Stimulated activated CD8-positive, alpha-beta memory T cell treated with anti-CD3 and anti-CD28 coated beads, Interleukin-15, amount 100 ng/mL, for 48 hours (primary cell): ENCODE measurements around the gene INSC.

Source experiments
- DNase-seq, 2 donors: peaks; one replicate each; pipeline ENCODE4 v3.0.0-alpha.2; 2020; ENCODE audit warnings: low read depth in 2 of 2

The INSC gene

DNA sequence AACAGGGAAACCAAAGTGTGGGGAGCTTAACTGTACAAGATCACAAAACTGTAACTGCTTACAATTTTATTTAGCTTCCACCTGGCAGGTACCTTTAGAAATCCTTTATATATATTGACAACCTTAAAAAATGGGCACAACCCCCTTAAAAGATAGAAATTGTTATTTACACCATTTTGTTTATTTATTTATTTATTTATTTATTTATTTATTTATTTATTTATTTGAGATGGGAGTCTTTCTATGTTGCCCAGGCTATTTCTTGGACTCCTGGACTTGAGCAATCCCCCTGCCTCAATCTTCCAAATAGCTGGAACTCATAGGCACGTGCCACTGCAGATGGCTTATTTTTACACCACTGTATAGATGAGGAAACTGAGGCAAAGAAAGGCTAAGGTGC lies 74.5 kb downstream of the INSC start:
- no peak for DNase-seq

DNA sequence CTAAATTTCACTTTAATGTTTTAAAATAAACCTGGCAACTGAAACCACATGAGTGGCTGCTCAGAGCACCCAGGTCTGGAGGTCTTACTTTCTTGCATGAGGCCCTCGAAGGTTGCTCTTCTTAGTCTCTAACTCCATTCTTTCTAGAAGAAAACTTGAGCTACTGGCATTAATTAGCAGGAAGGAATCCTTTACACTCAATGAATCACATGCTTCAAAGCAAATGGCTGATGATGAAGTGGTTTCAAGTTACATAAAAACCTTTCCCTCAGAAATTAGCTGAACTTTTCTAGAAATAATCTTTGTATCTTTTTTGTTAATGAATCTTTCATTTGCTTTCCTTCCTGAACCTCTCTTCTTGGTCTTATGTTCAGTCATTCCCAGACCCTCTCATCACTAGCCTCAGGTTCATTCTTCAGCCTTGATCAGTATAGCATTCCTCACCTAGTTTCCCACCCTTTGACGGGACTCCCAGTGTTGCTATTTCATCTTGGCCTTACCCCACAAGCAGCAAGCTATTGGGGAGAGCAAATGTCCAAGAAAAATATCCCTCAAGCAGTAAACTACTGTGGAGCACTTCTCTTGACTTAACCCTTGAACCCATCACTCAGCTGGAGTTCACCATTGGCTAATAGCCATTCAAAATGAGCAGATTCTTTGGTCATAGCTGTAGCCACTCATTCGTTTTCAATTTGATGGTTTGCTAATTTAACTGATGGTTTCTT lies 75.1 kb downstream of the INSC start:
- DNase-seq: no peak

DNA sequence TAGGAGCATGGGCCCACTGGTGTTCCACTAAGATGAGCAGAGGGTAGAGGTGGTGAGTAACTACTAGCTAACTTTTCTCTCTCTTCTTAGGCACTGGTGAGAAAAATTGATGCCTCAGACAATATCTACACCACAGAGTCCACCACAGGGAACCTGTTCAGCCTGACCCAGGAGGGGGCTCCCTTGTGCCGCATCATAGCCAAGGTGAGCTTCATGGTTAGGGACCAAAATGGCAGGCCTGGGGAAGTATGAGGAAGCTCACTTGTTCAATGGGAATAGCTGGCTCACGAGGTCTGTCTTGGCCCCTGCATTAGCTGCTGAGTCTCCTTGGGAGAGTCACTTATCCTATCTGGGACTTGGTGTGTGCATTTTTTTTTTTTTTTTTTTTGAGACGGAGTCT lies 75.9 kb downstream of the INSC start:
- no peak for DNase-seq

DNA sequence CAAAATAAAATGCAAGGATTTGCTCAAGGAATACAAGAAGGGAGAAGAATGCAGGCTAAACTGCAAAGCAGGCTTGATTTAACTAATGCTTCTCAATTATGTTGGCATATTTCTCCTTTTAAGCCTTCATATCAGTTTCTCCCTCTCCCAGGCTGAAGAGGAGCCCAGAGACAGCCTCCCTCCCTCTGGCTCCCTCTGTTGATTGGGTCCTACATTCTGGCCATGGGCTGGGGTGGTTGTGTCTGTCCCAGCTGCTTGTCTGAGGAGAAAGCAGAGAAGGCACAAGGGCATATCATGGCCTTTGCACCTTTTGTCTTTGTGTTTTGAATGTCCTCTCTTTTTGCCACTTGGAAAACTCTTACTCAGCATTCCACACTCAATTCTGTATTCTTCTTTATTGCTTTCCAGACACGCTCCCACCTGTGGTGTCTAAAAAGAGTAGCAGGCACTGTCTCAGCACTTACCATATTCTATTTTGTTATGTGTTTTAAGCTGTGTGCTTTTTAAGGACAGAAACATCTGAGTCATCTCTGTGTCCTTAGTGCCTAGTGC lies 77.4 kb downstream of the INSC start:
- no peak for DNase-seq

DNA sequence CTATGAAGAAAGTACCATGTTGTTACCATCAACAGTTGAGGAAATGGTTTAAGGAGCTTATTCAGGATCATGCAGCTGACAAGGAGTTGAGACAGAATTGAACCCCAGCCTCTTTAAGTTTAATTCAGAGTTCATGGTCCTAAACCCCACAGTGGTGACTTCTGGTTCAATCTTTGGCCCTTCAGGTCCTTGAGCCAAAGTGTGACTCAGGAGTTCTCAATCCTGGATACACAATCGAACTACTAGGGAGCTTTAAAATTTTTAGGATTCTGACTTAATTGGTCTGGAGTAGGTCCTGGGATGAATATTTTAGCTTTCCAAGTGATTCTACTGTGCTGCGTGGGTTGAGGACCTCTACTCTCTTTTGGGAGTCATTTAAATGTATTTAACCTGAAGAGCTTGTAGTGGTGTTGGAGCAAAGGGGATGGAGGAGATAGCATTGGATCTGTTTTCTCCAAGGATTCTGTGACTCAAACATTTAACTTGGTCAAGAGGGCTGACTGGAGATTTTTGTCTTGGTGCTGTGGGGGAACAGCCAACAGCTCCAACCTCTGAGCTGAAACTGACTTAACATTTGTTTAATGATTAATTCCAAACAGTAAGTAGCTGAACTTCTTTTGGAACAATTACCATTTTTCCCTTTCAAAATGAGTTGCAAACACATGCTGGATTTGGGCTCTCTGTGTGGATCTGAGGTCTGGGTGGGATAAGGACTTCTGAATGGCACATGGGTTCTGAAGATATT lies 80.1 kb downstream of the INSC start:
- no peak for DNase-seq

DNA sequence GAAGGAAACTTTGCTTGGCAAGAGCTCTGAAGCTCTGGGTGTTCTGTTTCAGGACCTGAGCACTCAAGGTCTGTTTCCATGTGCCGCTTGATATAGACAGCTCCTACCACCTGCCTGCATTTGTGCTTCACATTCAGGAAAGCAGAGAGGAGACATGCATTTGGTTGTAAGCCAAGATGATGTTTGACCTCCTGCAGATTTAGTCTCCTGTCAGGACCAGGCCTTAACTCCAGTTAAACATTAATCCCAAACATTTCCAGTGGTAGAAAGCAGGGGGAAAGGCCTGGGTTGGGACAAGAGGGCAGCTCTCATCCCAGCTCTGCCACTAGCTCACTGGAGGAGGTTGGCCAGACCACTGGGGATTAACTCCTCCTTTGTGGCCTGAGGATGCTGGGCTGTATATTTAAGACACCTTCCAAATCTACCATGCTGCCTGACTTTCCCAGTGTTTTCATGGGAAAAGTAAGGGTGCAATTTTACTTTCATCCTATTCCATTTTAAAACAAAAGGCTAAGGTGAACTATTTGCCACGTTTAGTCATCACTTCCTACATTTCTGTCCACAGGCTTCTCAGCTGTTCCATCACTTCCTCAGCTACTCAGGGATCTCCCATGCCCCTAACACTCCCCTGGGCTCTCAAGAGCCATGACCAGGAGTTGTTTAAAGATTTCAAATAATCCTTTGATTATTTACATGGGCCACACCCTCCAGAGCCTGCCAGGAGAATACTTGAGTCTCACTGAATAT lies 80.9 kb downstream of the INSC start:
- no peak for DNase-seq

DNA sequence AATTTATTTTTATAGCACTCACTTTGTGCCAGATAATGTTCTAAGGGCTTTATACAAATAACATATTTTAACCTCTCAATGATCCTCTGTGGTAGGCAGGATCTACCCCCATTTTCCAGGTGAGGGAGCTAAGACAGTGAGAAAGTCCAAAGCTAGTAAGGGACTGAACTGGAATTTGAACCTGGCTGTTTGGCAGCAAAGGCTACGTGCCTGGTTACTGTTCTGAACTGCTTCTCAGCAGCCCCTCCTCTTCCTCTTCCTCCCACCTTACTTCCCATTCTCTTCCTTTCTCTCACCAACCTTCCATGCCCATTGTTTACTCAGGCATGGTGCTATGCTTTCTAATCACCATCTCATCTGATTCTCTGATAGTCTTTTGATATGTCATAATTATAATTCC lies 82.0 kb downstream of the INSC start:
- DNase-seq: no peak

DNA sequence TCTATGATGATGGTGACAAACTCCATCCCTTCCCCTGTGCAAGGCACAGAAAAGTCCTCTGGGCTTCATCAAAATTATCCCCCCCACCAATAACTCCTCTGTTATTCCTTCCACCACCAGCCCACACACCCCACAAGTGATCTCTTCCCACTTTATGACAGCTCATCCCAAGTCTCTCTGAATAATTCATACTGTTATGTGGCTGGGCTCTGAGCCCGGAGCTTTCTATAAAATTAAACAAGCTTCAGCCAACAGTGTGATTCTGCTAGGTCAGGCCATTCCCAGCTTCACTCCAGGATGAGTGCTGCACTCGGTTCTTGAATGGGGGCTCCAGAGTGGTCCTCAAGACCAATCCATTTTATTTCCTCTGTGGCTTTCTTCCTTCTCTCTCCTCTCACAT lies 83.0 kb downstream of the INSC start:
- DNase-seq: no peak

DNA sequence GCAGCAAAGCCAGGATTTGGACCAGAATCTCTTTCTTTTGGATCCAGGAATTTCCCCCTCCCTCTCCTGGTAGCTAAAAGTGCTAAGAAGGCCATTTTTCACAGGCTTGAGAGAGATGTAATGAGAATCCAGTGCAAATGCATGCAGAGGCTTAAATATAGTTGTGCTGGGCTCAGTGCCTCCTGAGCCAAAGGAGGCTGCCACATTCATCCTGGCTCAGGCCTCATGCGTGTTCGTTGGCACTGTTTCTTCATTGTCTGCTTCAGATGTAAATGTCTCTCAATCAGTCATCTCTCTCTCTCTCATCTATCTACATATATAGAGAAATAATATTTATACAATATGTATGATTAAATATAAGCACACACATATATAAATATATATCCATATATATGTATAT lies 83.6 kb downstream of the INSC start:
- no peak for DNase-seq

DNA sequence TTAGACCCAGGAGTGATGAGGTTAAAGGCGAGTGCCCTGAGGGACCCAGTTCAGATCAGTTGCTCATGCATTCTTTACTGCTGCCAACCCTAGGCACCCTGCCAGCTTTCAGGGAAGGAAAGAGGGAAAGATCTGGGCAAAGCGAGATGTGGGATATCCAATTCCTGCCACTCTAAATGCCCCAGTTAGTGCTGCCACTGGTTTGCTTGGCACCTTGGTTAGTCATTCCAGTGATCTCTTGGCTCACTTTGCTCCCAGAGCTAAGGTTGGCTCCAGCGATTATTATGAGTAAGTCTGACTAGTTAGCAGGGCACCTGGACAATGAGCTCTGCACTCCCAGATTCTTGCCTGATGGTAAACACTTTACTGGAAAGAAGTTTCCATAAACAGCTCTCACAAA lies 85.0 kb downstream of the INSC start:
- DNase-seq: no peak

DNA sequence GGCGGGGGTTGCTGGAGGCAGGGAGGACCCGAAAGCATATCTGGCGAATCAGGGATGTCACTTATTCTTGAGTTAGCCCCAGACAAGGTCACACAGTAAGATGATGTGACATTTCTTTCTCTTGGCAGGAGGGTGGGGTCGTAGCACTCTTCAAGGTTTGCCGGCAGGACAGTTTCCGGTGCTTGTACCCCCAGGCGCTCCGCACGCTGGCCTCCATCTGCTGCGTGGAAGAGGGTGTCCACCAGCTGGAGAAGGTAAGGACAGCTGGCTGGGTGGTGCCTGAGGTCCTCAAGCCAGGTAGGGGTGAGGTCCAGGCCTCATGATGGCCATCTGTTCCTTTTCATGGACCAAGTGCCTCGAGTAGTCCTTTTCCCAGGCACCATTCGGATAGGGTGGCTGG lies 86.0 kb downstream of the INSC start:
- DNase-seq: no peak

DNA sequence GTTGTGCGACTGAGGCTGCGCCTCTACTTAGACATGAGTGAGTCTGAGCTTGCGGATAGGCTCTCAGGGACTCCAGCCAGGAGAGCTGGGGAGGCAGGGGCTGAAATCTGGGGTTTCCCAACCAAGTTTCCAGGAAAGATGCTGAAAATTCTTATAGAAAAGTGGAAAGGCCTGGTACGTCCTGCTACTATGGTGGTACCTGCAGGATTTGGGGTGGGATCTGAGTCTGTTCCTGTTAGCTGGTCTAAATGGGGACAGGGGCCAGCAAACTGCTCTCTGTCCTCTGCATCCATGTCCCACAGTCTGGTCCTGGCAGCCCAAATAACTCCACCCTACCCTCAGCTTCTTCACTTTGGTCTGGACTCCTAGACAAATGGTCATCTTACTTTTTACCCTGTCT lies 86.9 kb downstream of the INSC start:
- DNase-seq: no peak

DNA sequence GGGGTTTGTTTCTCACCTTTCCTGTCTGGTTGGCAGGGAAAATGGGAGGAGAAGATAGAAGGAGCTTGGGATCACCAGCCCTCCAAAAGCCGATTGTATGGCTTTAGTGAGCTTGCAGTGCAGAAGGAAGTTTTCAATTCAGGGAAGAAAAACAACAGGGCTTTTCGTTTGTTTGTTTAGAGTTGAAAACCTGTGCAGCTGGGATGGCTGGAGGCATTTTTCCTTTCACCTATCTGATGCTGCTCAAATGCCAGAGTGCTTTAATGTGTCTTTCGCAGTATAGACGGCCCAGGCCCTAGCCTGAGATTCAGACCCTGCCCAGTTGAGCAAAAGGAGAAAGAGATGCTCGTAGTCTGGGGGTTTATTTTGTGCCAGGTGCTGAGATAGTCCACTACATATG lies 87.9 kb downstream of the INSC start:
- DNase-seq: no peak

DNA sequence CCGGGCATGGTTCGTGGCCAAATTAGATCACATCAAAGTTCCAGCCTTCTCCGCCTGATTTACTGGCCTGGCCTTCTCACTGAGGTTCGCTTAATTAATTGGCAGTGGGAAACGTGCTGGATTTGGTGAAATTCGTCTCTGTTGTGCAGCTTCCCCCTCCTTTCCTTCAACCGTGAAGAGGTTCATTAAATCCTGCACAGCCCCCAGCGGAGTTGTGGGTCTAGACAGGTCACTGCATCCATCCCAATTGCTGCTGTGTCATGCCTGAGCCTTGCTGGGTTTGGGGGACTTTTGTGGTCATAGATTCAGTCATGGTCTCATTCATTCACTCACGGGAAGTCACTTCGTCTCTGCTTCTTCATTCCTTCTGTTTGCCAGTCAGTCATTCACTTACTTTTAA lies 90.0 kb downstream of the INSC start:
- no peak for DNase-seq

DNA sequence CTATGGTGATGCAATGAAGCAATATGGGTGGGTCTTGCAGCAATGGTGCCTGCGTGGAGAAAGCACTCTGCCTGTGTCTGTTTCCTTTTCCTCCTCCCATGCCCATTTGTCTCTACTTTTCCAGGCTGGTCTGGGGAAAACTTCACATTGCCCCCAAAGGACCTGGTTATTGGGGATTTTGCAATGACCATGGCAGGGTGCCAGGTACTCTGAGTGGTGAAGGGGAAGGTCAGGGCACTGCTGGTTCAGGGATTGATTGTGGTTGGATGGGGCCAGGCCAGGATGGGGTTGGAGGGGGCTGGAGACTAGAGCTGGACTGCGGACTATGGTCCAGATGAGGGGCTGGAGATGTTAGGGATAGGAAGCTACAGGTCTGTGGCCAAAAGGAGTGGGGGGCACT lies 92.1 kb downstream of the INSC start:
- DNase-seq: no peak

DNA sequence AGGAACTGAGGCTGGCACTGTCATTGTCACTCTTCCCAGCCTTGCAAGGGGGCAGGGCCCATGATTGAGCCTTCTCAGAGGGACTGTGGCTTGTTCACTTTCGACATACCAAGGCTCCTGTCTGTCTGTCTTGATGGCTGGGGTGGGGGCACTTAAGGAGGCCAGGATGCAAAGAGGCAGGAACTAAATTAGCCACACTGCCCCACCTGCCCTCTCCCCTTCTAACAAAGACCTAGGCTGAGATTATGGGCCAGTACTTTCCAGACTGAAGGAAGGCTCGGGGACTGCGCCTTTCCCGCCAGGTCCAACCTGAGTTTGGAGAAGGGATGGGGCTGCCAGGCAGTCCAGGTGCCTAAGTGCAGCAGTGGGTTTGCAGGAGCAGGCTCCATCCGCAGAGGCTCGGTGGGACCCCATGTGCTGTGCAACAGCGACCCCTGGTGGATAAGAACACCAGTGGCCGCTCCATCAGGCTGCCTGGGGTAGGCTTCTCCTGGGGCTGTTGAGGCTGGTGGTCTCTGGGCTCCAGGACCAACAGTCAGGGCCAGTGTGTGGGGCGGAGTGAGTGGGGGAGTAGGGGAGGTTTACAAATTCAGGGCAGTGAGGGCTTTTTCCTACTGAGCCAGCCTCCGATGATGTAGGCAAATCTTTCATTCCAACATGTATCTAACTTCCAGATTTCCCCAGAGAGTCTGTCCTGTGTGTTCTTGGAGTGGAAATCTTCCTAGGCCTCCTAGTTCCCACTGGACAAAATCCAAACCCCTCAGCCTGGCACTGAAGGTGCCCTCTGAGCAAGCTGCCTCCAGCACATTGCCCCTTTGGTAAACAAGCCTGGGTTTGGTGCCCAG lies 93.9 kb downstream of the INSC start:
- peak; percentile 36 to 49 for DNase-seq

DNA sequence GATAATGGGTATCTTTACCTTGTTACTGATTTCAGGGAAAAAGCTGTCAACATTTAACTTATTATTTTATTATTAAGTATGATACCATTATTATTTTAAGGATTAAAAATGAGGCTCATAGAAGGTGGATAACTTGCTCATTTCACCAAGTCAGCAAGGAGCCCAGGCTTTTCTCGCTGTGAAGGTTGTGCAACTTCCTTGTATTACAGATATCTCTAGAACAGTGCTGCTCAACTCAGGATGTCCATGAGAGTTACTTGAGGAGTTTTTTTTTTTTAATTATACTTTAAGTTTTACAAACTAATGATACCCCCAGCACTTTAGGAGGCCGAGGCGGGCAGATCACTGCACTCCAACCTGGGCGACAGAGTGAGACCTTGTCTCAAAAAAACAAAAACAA lies 98.2 kb downstream of the INSC start:
- DNase-seq: no peak

DNA sequence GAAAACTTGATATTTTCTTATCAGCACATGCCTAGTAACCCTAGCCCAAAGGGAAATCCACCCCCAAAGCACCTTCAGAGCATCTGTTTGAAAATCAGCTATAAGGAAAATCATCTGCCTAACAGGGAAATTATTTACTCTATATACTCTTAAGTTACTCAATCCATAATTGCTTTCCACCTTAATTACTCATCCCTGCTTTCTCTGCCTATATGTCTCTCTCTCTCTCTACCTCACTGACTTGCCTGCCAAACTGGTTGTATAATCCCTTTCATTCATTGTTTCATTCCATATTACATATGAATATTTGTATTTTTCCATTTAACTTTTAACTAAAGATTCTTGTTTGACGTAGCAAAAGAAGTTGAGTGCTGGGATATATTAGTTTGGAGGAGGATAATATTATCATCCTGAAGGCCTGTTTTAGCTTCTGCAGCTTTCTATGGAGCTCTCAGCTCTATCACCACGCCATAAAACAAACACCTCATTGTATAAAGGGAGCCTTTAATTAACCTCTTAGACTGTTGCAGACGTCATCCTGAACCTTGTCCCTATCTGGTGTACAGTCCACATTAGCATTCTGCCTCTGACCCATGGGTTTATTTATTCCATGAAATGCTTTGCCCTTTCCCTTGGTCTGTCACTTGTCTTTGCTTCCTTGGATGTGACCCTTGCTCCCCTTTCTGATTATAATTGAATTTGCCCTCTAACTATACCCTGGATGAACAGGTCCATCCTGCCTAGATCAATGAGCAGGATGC lies 98.9 kb downstream of the INSC start:
- no peak for DNase-seq

DNA sequence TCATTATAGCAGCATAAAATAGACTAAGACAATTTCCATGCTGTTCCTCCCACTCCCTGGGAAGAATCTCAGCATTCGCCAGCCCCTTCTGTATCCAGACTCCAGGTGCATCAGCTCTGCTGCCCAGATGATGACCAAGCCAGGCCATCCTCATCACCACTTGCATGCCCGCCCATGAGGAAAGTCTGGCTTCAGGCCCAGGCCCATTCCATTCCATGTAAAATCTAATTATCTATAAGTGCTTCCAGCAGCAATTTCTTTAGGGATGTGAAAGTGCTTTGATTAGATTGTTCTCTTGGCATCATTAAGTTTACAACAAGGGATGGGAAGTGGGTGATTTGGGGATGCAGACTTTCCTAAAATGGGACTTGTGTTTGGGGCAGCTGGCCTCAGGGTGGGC lies 100.3 kb downstream of the INSC start:
- no peak for DNase-seq

DNA sequence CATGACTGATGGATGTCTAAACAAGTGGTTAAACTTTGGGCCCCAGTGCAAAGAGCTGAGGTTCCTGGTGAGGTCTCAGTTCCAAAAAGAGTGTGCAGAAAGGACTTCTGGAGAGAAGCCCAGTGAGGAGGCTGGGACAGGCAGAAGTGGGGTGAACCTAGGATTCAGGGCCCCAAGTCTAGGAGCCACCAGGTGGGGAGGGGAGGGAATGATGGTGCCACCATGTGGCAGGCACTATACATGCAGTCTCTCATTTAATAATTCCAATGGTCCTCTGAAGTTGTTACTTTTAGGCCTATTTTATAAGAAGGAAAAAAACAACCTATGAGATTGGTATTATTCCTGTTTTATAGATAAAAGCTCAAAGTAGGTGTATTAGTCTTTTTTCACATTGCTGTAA lies 102.0 kb downstream of the INSC start:
- DNase-seq: no peak

DNA sequence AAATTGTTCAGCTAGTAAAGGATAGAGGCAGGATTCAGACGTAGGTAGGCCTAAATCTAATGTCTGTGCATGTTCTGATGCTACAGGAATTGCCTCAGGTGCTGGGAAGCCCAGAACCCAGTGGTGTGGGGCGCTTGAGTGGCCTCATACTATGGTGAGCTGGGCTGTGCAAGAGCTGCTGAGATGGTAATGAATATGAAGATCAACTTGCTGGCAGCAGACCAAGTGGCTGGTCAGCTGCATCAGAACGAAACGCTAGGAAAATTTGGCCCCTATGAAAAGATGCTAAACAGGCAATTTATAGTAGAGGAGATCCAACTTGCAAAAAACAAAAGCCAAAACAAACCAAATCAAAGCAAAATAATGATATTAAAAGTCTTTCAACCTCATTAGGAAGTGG lies 102.7 kb downstream of the INSC start:
- DNase-seq: no peak
